ENCODE results near the gene PROM2. TPM values are rescaled to one million over a fixed set of nuclear protein-coding genes. Genes with fewer than 3 reads are reported as not detected.

The PROM2 gene
- total RNA-seq, 1 donor, result 0.31 TPM

DNA sequence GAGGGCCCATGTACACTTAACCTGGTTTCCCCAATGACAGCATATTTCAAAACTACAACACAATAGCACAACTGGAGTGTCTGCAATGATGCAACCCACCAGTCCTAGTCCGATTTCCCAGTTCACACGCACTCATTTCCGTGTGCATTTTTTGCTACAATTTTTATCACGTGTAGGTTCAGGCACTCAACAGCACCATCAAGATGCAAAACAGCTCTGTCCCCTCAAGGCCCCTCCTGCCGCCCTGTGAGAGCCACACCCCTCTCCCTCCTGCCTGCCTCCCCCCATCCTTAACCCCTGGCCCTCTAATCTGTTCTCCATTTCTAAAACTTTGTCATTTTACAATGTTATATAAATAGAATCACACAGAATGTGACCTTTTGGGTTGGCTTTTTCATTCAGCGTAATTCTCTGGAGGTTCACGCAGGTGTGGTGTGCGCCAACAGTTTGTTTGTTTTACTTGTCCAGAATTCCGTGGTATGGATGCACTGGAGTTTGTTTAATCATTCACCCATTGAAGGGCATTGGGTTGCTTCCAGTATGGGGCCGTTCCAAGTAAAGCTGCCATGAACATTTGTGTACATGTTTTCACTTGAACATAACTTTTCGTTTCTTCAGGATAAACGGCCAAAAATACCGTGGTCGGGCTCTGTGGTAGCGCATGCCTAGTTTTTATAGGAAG is 31.3 kb downstream of the PROM2 start:
- Histone ChIP-seq H3K4me3 (ENCODE audit: low read length) (no peak overlapping the region), H3K27me3 (ENCODE audit: insufficient read depth, low read length) (no peaks in the 10 kb centered on the region), H3K9me3 (ENCODE audit: low read depth, low read length) (no peaks in the 10 kb centered on the region)

DNA sequence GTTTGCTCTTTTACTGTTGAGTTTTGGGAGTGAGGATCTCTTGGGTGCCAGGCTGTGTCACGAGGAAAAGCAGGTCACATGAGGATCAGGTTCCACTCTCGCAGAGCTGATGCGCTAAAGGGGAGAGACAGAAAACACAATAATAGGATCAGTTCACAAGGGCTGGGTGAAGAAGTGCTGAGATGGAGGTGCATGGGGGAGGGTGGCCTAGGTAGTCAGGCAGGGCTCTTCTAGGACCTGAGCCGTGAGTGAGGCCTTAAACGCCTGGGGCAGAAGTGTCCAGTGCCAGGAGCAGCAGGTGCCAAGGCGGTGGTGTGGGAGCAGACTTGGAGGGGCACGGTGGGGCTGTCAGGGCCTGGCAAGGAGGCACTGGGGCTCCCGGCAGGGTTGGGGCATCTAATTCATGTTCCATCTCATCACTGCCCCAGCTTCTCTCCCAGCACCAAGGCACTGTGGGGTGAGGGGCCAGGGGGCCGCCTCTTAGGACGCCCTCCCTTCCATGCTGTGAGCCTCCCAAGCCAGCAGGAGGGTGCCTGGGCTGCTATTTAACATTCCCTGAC is 32.2 kb downstream of the PROM2 start:
- H3K4me3 ChIP-seq (ENCODE audit: low read length), result no peak overlapping the region
- H3K4me1 ChIP-seq (ENCODE audit: insufficient read depth, low read length), result no peaks in the 10 kb centered on the region
- H3K27me3 ChIP-seq (ENCODE audit: insufficient read depth, low read length), result no peaks in the 10 kb centered on the region
- no peaks in the 10 kb centered on the region for H3K9me3 ChIP-seq (ENCODE audit: low read depth, low read length)

More for the DNA sequence above, 31.3 kb downstream of the PROM2 start:
- H3K4me1 ChIP-seq (ENCODE audit: insufficient read depth, low read length), result no peaks in the 10 kb centered on the region

DNA sequence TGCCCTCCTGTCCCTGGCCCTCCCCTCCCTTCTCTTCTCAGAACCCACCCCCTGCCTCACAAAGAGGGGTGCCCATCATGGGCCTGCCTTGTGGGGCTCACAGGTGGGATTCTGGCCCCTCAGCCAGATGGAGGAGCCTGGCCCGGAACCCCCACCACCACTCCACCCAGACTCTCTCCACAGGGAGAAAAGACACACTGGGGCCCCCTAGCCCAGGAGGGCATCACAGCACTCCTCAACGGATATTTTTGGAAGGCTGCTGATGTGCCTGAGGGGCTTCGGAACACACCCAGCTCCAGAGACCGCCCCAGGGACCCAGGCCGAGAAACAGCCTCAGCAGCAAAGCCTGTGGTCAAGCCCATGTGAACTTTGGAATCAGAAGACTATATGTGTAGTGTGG is 32.8 kb downstream of the PROM2 start:
- Histone ChIP-seq H3K27me3 (ENCODE audit: insufficient read depth, low read length) (no peaks in the 10 kb centered on the region), H3K9me3 (ENCODE audit: low read depth, low read length) (no peaks in the 10 kb centered on the region), H3K4me1 (ENCODE audit: insufficient read depth, low read length) (no peaks in the 10 kb centered on the region), H3K4me3 (ENCODE audit: low read length) (no peak overlapping the region)

DNA sequence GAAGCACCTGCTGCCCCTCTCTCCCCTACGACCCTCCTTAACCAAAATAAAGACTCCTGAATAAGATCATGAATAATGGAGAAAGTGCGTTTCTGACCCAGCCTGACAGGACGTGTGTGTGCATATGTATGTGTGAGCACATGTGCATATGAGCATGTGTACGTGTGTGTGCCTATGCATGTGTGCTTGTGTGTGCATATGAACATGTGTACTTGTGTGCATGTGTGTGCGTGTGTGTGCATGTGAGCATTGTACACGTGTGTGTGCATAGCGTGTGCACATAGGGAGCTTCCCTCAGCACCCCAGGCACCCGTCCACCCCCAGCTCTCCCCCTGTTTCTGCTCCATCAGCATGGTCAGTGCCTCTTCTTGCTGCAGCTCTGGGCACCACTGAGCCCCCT is 33.6 kb downstream of the PROM2 start:
- H3K4me1 ChIP-seq (ENCODE audit: insufficient read depth, low read length), result no peaks in the 10 kb centered on the region
- H3K4me3 ChIP-seq (ENCODE audit: low read length), result no peak overlapping the region
- no peaks in the 10 kb centered on the region for H3K27me3 ChIP-seq (ENCODE audit: insufficient read depth, low read length)
- H3K9me3 ChIP-seq (ENCODE audit: low read depth, low read length), result no peaks in the 10 kb centered on the region

DNA sequence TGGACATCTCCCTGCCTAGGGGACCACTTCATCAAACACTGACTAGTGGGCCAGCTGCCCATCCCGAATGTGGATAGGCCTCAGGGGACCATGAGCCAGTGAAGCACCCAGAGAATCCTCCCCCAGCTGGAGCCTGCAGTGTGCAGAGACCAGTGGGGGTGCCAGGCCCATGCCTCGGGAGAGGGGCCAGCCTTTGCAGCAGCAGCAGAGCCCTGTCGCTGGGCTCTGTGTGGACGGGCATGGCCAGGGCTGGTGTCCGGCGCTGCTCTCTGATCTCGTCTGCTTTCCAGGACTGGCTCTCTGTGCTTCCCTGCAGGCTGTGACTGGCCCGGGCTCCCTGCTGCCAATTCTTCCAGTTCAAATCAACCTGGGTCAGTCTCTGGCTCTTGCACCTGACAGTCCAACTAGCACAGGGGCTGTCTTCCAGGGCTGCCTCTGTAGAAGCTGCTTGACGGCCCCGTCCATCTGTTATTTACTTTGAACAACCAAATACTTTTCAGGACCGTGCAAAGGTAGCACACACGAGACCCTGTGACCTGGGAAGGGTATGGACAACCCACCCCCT is 34.3 kb downstream of the PROM2 start:
- H3K4me1 ChIP-seq (ENCODE audit: insufficient read depth, low read length), result no peaks in the 10 kb centered on the region
- H3K9me3 ChIP-seq (ENCODE audit: low read depth, low read length), result no peaks in the 10 kb centered on the region
- H3K4me3 ChIP-seq (ENCODE audit: low read length), result no peak overlapping the region
- H3K27me3 ChIP-seq (ENCODE audit: insufficient read depth, low read length), result no peaks in the 10 kb centered on the region

DNA sequence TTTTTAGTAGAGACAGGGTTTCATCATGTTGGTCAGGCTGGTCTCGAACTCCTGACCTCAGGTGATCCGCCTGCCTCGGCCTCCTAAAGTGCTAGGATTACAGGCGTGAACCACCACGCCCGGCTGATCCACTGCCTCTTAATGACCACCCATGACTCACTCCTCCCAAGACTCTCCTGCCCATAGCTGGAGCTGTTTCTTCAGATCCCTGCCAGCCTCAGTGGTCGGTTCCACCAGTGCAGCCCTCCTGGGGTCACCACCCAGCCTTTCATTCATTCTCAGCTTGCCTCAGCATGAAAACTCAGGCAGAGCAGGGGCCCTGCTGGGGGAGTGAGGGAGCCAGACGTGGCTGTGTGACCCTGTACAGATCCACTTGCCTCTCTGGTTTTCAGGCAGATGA is 35.4 kb downstream of the PROM2 start:
- Histone ChIP-seq H3K9me3 (ENCODE audit: low read depth, low read length) (no peaks in the 10 kb centered on the region), H3K27me3 (ENCODE audit: insufficient read depth, low read length) (no peaks in the 10 kb centered on the region), H3K4me3 (ENCODE audit: low read length) (no peak overlapping the region), H3K4me1 (ENCODE audit: insufficient read depth, low read length) (no peaks in the 10 kb centered on the region)

DNA sequence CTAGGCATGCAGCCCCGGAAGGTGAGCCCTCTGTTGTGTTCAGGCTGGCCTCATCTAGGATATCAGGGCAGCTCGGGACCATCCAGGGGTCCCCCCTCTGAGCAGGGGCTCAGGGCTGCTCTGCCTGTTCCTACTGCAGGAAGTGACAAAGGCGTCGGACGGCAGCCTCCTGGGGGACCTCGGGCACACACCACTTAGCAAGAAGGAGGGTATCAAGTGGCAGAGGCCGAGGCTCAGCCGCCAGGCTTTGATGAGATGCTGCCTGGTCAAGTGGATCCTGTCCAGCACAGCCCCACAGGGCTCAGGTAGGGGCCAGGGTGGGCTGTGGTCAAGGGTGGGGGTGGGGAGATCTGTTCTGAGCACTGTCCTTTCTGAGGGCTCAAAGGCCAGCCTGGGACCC is 36.0 kb downstream of the PROM2 start:
- Histone ChIP-seq H3K9me3 (ENCODE audit: low read depth, low read length) (no peaks in the 10 kb centered on the region), H3K27me3 (ENCODE audit: insufficient read depth, low read length) (no peaks in the 10 kb centered on the region), H3K4me3 (ENCODE audit: low read length) (no peak overlapping the region), H3K4me1 (ENCODE audit: insufficient read depth, low read length) (no peaks in the 10 kb centered on the region)

DNA sequence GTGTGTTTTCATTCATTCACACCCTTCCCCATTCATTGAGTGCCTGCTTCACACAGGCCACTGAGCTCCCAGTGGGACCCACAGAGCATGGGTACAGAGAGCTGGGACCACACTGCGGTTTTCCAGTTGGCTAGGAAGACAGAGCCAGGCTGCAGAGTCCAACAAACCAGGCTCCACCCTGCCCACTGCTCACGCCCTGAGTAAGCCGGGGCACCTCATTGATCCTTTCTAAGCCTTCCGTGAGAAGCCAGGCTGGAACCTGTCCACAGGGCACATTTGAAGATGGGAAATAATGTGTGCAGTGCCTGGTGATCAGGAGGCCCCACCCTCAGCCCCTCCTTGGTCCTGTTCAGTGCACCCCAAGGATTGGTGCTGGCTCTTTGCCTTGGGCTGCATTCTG is 36.4 kb downstream of the PROM2 start:
- H3K27me3 ChIP-seq (ENCODE audit: insufficient read depth, low read length), result no peaks in the 10 kb centered on the region
- no peak overlapping the region for H3K4me3 ChIP-seq (ENCODE audit: low read length)
- H3K9me3 ChIP-seq (ENCODE audit: low read depth, low read length), result no peaks in the 10 kb centered on the region
- H3K4me1 ChIP-seq (ENCODE audit: insufficient read depth, low read length), result no peaks in the 10 kb centered on the region

DNA sequence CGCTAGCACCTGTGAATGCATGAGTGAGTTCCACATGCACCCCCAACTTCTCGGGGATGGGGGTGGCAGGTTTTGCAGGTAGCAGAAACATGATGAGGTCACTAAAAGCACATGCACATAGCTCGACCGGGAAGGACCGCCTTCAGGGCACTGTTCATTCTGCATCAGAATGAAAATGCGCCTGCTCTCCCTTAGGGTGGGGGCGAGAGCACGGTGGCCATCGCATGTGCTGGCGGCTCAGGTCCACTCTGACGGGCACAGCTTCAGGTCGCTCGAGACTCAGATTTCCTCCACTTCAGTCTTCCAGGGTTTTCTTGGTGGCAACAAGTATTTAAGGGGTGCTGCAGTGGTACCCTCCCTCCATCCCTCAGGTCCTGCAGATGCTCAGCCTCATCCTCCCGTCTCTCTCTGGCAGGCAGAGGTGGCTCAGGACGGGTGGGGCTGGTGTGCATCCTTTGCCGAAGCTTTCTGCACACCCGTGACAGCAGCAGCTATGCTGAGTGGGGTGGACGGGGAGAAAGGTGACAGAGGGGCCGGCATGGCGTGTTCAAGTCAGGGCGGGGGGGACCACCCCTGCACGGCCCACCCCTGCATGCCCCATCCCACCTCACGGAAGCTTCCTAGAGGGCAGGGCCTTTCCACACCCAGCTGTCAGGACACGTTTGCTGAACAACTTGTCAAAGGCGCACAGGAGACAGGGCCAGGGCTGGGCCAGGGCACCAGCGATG is 37.7 kb downstream of the PROM2 start:
- no peaks in the 10 kb centered on the region for H3K9me3 ChIP-seq (ENCODE audit: low read depth, low read length)

DNA sequence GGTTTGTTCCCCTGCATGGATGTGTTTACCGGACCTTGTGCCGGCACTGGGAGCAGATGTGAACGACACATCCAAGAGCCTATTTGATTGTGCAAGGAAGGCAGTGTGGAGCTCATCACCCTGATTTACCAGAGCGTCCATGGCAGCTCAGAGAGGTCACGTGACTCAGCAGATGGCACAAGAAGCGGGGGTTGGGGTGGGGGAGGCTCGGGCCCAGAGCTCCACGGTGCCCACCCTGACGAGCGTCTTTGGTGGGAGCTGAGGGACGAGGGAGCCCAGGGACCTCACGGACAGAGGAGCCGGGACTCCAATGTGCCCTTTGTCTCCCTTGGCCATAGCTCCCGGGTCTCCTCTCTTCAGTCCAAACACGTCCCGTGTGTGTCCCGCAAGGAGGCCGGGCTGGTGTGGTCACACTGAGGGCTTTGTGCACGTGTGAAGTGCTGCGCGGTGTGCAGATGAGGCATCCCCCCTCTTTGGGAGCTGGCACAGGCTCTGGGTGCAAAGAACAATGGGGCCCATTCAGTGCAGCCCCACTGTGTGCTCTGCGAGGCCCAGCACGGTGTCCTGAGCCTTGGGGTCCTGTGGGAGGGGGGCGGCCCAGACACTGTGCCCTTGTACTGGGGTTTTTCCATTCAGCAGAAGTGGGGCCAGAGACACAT is 38.4 kb downstream of the PROM2 start:
- no peak overlapping the region for H3K4me3 ChIP-seq (ENCODE audit: low read length)
- no peaks in the 10 kb centered on the region for H3K4me1 ChIP-seq (ENCODE audit: insufficient read depth, low read length)
- no peaks in the 10 kb centered on the region for H3K27me3 ChIP-seq (ENCODE audit: insufficient read depth, low read length)
- no peaks in the 10 kb centered on the region for H3K9me3 ChIP-seq (ENCODE audit: low read depth, low read length)

More for the DNA sequence above, 37.7 kb downstream of the PROM2 start:
- Histone ChIP-seq H3K27me3 (ENCODE audit: insufficient read depth, low read length) (no peaks in the 10 kb centered on the region), H3K4me3 (ENCODE audit: low read length) (no peak overlapping the region), H3K4me1 (ENCODE audit: insufficient read depth, low read length) (no peaks in the 10 kb centered on the region)

DNA sequence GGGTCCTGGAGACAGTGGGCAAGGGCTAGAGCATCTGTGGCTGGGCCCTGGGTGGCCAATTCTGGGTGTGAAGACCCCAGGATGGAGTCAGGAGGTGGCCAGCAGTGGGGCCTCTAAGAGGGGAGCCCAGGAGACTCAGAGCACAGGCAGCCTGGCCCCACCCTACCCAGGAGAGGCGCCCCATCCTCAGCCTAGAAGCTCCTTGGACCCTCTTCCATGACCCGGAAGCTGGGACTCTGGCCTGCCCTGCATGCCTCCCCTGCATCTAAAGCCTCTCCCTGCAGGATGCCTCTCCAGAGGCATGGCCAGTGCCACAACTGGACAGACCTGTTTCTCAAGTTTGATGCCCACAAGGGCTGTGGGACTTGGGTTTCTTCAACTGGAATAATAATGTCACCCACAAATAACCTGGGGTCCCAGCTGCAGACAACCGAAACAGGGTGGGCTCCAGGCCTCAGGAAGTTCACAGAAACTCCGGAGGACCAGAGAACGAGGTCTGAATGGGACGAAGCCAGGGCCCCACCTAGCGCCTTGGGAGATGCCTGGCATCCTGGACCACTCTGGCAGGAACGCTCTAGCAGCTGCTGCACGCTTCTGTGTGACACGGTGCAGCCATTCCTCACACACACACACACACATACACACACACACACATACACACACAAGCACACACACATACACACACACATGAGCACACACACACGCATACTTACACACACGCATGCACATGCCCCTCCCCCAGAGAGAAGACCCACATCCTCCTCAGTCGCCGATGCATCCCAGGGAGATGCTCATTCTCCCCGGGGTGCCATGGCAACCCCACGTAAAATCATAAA is 39.3 kb downstream of the PROM2 start:
- H3K9me3 ChIP-seq (ENCODE audit: low read depth, low read length), result no peaks in the 10 kb centered on the region

DNA sequence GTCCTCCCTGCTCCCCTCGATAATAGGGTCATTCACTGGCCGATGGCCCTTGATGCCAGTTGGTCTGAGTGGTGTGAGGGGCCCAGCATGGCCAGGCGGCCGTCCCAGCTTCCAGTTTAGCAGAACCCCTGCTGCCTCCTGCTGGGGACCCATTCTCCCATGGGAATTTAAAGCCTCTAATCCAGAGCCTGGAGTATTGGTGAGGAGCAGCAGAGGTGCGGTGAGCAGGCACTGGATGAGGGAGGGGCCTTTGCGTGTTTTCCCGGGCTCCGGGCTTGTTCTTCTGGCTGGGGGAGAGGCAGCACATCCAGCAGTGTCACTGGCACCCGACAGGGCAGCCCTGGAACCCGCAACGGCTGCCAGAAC is 40.3 kb downstream of the PROM2 start:
- H3K27me3 ChIP-seq (ENCODE audit: insufficient read depth, low read length), result no peaks in the 10 kb centered on the region
- H3K4me3 ChIP-seq (ENCODE audit: low read length), result no peak overlapping the region
- no peaks in the 10 kb centered on the region for H3K9me3 ChIP-seq (ENCODE audit: low read depth, low read length)
- H3K4me1 ChIP-seq (ENCODE audit: insufficient read depth, low read length), result no peaks in the 10 kb centered on the region

More for the DNA sequence above, 39.3 kb downstream of the PROM2 start:
- Histone ChIP-seq H3K4me3 (ENCODE audit: low read length) (no peak overlapping the region), H3K27me3 (ENCODE audit: insufficient read depth, low read length) (no peaks in the 10 kb centered on the region), H3K4me1 (ENCODE audit: insufficient read depth, low read length) (no peaks in the 10 kb centered on the region)

DNA sequence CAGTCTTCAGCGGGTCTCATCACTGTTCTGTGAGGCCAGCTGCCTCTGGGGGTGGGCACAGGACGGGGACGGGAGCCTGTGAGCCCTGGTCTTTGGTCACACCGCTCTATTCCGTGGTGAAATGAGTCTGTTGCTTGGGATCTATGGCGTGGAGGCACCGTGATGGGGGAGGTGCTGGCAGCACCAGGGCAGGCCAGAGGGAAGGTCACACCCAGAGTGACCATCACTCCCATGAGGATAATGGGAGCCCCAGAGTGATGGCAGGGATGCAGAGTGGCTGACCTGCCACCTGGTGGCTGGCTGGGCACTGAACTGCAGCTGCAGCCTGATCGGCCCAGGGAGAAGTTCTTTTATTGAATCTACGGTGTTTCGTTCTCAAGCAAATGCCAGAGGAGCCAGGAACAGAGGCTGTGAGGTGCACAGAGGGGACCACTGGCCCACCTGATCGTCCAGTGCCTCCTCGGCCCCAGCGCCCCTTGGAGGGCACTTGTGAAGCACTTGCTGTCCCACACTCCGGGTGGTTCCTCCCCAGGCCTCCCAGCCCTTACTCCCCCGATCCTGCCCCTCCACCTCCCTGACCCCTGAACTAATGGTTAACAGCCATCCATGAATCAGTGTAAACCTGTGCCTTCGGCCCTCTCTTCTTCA is 40.8 kb downstream of the PROM2 start:
- Histone ChIP-seq H3K9me3 (ENCODE audit: low read depth, low read length) (no peaks in the 10 kb centered on the region), H3K27me3 (ENCODE audit: insufficient read depth, low read length) (no peaks in the 10 kb centered on the region), H3K4me3 (ENCODE audit: low read length) (no peak overlapping the region), H3K4me1 (ENCODE audit: insufficient read depth, low read length) (no peaks in the 10 kb centered on the region)

DNA sequence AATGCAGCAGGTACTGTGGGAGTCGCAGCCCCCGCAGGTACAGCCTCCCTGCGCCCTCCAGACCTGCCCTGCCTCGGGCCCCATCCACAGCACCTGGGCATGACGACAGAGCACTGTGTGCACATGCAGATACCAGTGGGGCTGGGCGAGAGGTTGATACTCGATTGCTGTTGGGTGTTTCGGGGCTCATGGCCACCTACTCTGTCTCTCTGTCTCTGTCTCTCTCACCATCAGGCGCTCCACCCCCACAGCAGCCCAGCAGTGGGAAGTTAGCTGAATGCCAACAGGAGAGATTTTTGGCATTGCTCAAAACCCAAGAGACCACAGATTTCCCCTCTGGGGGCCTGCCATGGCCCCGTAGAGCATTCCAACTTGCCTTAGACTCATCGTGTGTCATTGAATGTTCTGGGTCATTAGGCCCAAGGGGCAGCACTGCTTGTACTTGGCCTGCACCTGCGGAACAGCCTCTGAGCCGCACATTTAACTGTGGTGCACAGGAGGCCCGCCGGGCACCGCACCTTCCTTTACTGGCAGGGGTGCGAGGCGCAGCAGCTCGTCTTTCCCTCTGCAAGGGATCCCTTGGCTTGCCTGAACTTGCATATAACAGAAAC is 41.7 kb downstream of the PROM2 start:
- Histone ChIP-seq H3K4me3 (ENCODE audit: low read length) (no peak overlapping the region), H3K4me1 (ENCODE audit: insufficient read depth, low read length) (no peaks in the 10 kb centered on the region), H3K27me3 (ENCODE audit: insufficient read depth, low read length) (no peaks in the 10 kb centered on the region), H3K9me3 (ENCODE audit: low read depth, low read length) (no peaks in the 10 kb centered on the region)
